GM23338 (cell line): Measurements from ENCODE around the gene DCBLD2.

Experiments used
- CREB1 ChIP-seq: fragments of 250-450 bp; sonication (Bioruptor Pico); IDR thresholded peaks from 2 replicates; pipeline ENCODE4 v1.5.0; 2020; ENCODE audit warnings: low read depth, mild to moderate bottlenecking, moderate library complexity
- EZH2 ChIP-seq: fragments of 200-600 bp; sonication (generic); IDR thresholded peaks from one replicate; pipeline ENCODE4 v1.8.0; 2017; ENCODE audit warnings: antibody characterized with exemption, mild to moderate bottlenecking, low read depth; ENCODE audit not compliant: unreplicated experiment
- TF ChIP-seq, protein P1 (sequence below), 2 experiments: fragments of 200-600 bp in 1 of 2; sonication (generic) in 1 of 2; conservative IDR thresholded peaks; 2 replicates each; pipeline versions ENCODE4 v1.5.1 to v1.6.1; 2016 to 2017; ENCODE audit warnings: antibody characterized with exemption in 2 of 2, low read depth in 2 of 2, mild to moderate bottlenecking in 2 of 2, moderate library complexity in 1 of 2
- TF ChIP-seq, protein P2 (sequence below): IDR thresholded peaks from one replicate; pipeline ENCODE4 v1.6.1; 2018; ENCODE audit warnings: antibody characterized with exemption; ENCODE audit not compliant: unreplicated experiment

DNA sequence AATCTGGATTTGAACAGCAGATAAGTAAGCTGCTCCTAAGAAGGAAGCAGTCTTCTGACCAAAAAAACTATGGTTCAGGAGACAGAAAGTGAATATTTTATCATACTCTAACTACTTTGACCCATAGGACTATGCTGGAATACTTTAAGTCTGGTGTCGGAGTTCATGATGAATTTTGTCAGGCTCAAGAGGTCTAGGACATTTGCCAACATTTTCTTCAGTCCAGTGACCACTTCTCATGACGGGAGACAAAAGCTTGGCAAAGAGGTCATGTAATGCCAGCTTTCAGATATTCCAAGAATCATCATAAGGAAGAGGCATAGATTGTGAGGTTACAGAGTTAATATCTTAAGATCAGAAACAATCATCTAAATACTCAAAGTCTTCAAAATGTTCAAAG, 20.5 kb upstream of the DCBLD2 start:
- TF ChIP-seq CREB1 (no peak), EZH2 (no peak)
- TF ChIP-seq, protein P1, sequence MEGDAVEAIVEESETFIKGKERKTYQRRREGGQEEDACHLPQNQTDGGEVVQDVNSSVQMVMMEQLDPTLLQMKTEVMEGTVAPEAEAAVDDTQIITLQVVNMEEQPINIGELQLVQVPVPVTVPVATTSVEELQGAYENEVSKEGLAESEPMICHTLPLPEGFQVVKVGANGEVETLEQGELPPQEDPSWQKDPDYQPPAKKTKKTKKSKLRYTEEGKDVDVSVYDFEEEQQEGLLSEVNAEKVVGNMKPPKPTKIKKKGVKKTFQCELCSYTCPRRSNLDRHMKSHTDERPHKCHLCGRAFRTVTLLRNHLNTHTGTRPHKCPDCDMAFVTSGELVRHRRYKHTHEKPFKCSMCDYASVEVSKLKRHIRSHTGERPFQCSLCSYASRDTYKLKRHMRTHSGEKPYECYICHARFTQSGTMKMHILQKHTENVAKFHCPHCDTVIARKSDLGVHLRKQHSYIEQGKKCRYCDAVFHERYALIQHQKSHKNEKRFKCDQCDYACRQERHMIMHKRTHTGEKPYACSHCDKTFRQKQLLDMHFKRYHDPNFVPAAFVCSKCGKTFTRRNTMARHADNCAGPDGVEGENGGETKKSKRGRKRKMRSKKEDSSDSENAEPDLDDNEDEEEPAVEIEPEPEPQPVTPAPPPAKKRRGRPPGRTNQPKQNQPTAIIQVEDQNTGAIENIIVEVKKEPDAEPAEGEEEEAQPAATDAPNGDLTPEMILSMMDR (conservative IDR thresholded peaks at IDR 0.05; ENCODE audit: low read depth in 2 of 2): no peak
- TF ChIP-seq, protein P2, sequence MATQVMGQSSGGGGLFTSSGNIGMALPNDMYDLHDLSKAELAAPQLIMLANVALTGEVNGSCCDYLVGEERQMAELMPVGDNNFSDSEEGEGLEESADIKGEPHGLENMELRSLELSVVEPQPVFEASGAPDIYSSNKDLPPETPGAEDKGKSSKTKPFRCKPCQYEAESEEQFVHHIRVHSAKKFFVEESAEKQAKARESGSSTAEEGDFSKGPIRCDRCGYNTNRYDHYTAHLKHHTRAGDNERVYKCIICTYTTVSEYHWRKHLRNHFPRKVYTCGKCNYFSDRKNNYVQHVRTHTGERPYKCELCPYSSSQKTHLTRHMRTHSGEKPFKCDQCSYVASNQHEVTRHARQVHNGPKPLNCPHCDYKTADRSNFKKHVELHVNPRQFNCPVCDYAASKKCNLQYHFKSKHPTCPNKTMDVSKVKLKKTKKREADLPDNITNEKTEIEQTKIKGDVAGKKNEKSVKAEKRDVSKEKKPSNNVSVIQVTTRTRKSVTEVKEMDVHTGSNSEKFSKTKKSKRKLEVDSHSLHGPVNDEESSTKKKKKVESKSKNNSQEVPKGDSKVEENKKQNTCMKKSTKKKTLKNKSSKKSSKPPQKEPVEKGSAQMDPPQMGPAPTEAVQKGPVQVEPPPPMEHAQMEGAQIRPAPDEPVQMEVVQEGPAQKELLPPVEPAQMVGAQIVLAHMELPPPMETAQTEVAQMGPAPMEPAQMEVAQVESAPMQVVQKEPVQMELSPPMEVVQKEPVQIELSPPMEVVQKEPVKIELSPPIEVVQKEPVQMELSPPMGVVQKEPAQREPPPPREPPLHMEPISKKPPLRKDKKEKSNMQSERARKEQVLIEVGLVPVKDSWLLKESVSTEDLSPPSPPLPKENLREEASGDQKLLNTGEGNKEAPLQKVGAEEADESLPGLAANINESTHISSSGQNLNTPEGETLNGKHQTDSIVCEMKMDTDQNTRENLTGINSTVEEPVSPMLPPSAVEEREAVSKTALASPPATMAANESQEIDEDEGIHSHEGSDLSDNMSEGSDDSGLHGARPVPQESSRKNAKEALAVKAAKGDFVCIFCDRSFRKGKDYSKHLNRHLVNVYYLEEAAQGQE: no peak
